A549 (cell line): ENCODE results near the gene RBM17. TPM values are rescaled to one million over a fixed set of nuclear protein-coding genes. Genes with fewer than 3 reads are reported as not detected.

ENCODE experiments used
- ATAC-seq, 2 experiments: fragments of 200-7000 bp in 1 of 2; fragments of >200 bp in 1 of 2; cut with Nextera tagmentation in 1 of 2; cut with Tn5 transposase in 1 of 2; 3 replicates each; pipeline versions ENCODE4 v1.8.0 to v1.9.1; 2018 to 2020; ENCODE audit warnings: mild to moderate bottlenecking in 1 of 2, moderate library complexity in 1 of 2
- CTCF ChIA-PET: fragments of 300-600 bp; sonication (Branson Sonifier 250); formaldehyde crosslinking; extraction: SDS; loops from one replicate; lab custom pipeline; 2021; ENCODE audit warnings: antibody characterized with exemption, inconsistent platforms; lab: Yijun Ruan, JAX
- POLR2A ChIA-PET: fragments of 350-600 bp; formaldehyde crosslinking; extraction: SDS; loops from one replicate; lab custom pipeline; 2021; ENCODE audit warnings: antibody characterized with exemption, inconsistent platforms; lab: Yijun Ruan, JAX
- DNase-seq, 2 experiments: peaks; one replicate each; pipeline versions ENCODE4 v3.0.0 to v3.0.0-alpha.2; 2011 to 2016; ENCODE audit warnings: low read depth in 1 of 2, low spot score in 1 of 2
- FAIRE-seq: peaks from 2 replicates; lab custom pipeline; 2011; peaks lifted over from hg19 to GRCh38; lab: Jason Lieb, UNC
- H3K27ac ChIP-seq, 2 experiments: fragments of >200 bp; sonication (Bioruptor Twin); formaldehyde crosslinking; 3 replicates each; pipeline ENCODE4 v1.5.1; 2016 to 2017
- H3K4me1 ChIP-seq: fragments of >200 bp; sonication (Bioruptor Twin); formaldehyde crosslinking; 3 replicates; pipeline ENCODE4 v1.6.1; 2016
- H3K4me2 ChIP-seq: fragments of >200 bp; sonication (Bioruptor Twin); formaldehyde crosslinking; 3 replicates; pipeline ENCODE4 v1.6.1; 2016
- H3K4me3 ChIP-seq: fragments of >200 bp; sonication (Bioruptor Twin); formaldehyde crosslinking; 3 replicates; pipeline ENCODE4 v1.5.1; 2016
- H3K9me3 ChIP-seq: fragments of >200 bp; sonication (Bioruptor Twin); formaldehyde crosslinking; 3 replicates; pipeline ENCODE4 v1.6.1; 2016
- CHD4 ChIP-seq: fragments of 200-600 bp; sonication (generic); IDR thresholded peaks from 2 replicates; pipeline ENCODE4 v1.6.1; 2016; ENCODE audit warnings: antibody characterized with exemption, mild to moderate bottlenecking, borderline replicate concordance
- EHF ChIP-seq: fragments of 250-450 bp; sonication (Bioruptor Pico); IDR thresholded peaks from 2 replicates; pipeline ENCODE4 v1.5.0; 2020; ENCODE audit warnings: mild to moderate bottlenecking
- EP300 ChIP-seq, 2 experiments: fragments of >200 bp; sonication (Bioruptor Twin); formaldehyde crosslinking; IDR thresholded peaks; 2 replicates in 1 of 2; 3 replicates in 1 of 2; pipeline ENCODE4 v1.6.1; 2016 to 2017
- ESRRA ChIP-seq: fragments of 150-350 bp; IDR thresholded peaks from 2 replicates; pipeline ENCODE4 v1.6.1; 2014; ENCODE audit warnings: mild to moderate bottlenecking, low read length, borderline replicate concordance
- FOSB ChIP-seq: fragments of 250-450 bp; sonication (Bioruptor Pico); IDR thresholded peaks from 2 replicates; pipeline ENCODE4 v1.5.0; 2020; ENCODE audit warnings: mild to moderate bottlenecking, moderate library complexity
- FOSL2 ChIP-seq, 2 experiments: fragments of 450-650 bp in 1 of 2; fragments of >200 bp in 1 of 2; sonication (Bioruptor Twin) in 1 of 2; formaldehyde crosslinking; IDR thresholded peaks; 2 replicates each; pipeline versions ENCODE4 v1.5.0 to v1.6.1; 2016 to 2020; ENCODE audit warnings: mild to moderate bottlenecking in 1 of 2, moderate library complexity in 1 of 2
- FOXS1 ChIP-seq: fragments of 250-450 bp; sonication (Bioruptor Pico); IDR thresholded peaks from 2 replicates; pipeline ENCODE4 v1.5.0; 2020; ENCODE audit warnings: mild to moderate bottlenecking, moderate library complexity
- GATA3 ChIP-seq: IDR thresholded peaks from 2 replicates; pipeline ENCODE4 v1.6.1; 2012; ENCODE audit warnings: borderline replicate concordance
- HEYL ChIP-seq: fragments of 250-450 bp; sonication (Bioruptor Pico); IDR thresholded peaks from 2 replicates; pipeline ENCODE4 v1.8.0; 2021; ENCODE audit warnings: mild to moderate bottlenecking, moderate library complexity
- HOXA7 ChIP-seq: fragments of 250-450 bp; sonication (Bioruptor Pico); IDR thresholded peaks from 2 replicates; pipeline ENCODE4 v1.5.0; 2020; ENCODE audit warnings: mild to moderate bottlenecking, moderate library complexity
- HOXB13 ChIP-seq: fragments of 250-450 bp; sonication (Bioruptor Pico); IDR thresholded peaks from 2 replicates; pipeline ENCODE4 v1.5.0; 2020; ENCODE audit warnings: low read depth, mild to moderate bottlenecking, moderate library complexity
- HOXB5 ChIP-seq: fragments of 250-450 bp; sonication (Bioruptor Pico); IDR thresholded peaks from 2 replicates; pipeline ENCODE4 v1.5.0; 2020; ENCODE audit warnings: mild to moderate bottlenecking, moderate library complexity
- JUNB ChIP-seq: fragments of >200 bp; sonication (Bioruptor Twin); formaldehyde crosslinking; IDR thresholded peaks from 2 replicates; pipeline ENCODE4 v1.6.1; 2016
- MAFK ChIP-seq: fragments of 450-650 bp; IDR thresholded peaks from 2 replicates; pipeline ENCODE4 v1.6.1; 2014; ENCODE audit not compliant: partially characterized antibody
- MYC ChIP-seq: IDR thresholded peaks from 2 replicates; pipeline ENCODE4 v1.6.1; 2012; ENCODE audit warnings: mild to moderate bottlenecking, inconsistent platforms, low read length, improper control_type of control experiment, borderline replicate concordance
- NFE2L2 ChIP-seq: fragments of 150-350 bp; conservative IDR thresholded peaks from 2 replicates; pipeline ENCODE4 v1.6.1; 2014; ENCODE audit warnings: low read length
- NR3C1 ChIP-seq: fragments of >200 bp; sonication (Bioruptor Twin); formaldehyde crosslinking; IDR thresholded peaks from 3 replicates; pipeline ENCODE4 v1.6.1; 2017
- POLR2A ChIP-seq: IDR thresholded peaks from 2 replicates; pipeline ENCODE4 v1.6.1; 2012; ENCODE audit warnings: mild to moderate bottlenecking, low read length
- POLR2AphosphoS2 ChIP-seq: conservative IDR thresholded peaks from 2 replicates; pipeline ENCODE4 v1.6.1; 2012; ENCODE audit warnings: low read length, improper control_type of control experiment, inconsistent platforms
- RARB ChIP-seq: fragments of 250-450 bp; sonication (Bioruptor Pico); IDR thresholded peaks from 2 replicates; pipeline ENCODE4 v1.8.0; 2021; ENCODE audit warnings: mild to moderate bottlenecking, moderate library complexity
- RCOR1 ChIP-seq: fragments of 150-350 bp; IDR thresholded peaks from 2 replicates; pipeline ENCODE4 v1.6.1; 2014; ENCODE audit warnings: antibody characterized with exemption, low read length, low read depth
- RFX5 ChIP-seq: fragments of 450-650 bp; IDR thresholded peaks from 2 replicates; pipeline ENCODE4 v1.7.1; 2014; ENCODE audit warnings: antibody characterized with exemption, mild to moderate bottlenecking, moderate library complexity
- RNF2 ChIP-seq: fragments of 200-600 bp; sonication (generic); IDR thresholded peaks from 2 replicates; pipeline ENCODE4 v1.6.1; 2016; ENCODE audit warnings: low read depth, mild to moderate bottlenecking, antibody characterized with exemption, moderate library complexity, borderline replicate concordance
- SMC3 ChIP-seq: fragments of >200 bp; sonication (Bioruptor Twin); formaldehyde crosslinking; IDR thresholded peaks from 3 replicates; pipeline ENCODE4 v1.6.1; 2018; ENCODE audit warnings: inconsistent platforms
- TP53 ChIP-seq: fragments of 250-450 bp; sonication (Bioruptor Pico); IDR thresholded peaks from 2 replicates; pipeline ENCODE4 v1.5.0; 2021; ENCODE audit warnings: mild to moderate bottlenecking, moderate library complexity
- ZC3H11A ChIP-seq: fragments of 450-650 bp; IDR thresholded peaks from 2 replicates; pipeline ENCODE4 v1.6.1; 2014; ENCODE audit warnings: antibody characterized with exemption, mild to moderate bottlenecking
- ZFP36 ChIP-seq: fragments of 450-650 bp; IDR thresholded peaks from 2 replicates; pipeline ENCODE4 v1.6.1; 2014; ENCODE audit warnings: borderline replicate concordance; ENCODE audit not compliant: partially characterized antibody
- WGBS: methylation state at CpG from one replicate; pipeline ENCODE4 v1.1.6; 2017; ENCODE audit errors: missing lambda C conversion rate; 5-methylcytosine and 5-hydroxymethylcytosine counted together
- polyA plus RNA-seq, 4 experiments: library from polyadenylated mRNA; depleted of rRNA in 3 of 4; stranded (reverse); fragments of >200 nt; fragmentation: RNase III in 1 of 4; extraction: RNeasy Plus Mini Kit Qiagen cat#74134 plus additional on column Dnase treatment in 1 of 4; gene quantifications; 2 replicates in 3 of 4; 3 replicates in 1 of 4; pipeline ENCODE4 v1.2.3, GENCODE V29; 2011 to 2017
- TF ChIP-seq, protein P1 (sequence below): fragments of 150-350 bp; IDR thresholded peaks from 2 replicates; pipeline ENCODE4 v1.6.1; 2014; ENCODE audit warnings: low read depth, mild to moderate bottlenecking, low read length
- TF ChIP-seq, protein P2 (sequence below): IDR thresholded peaks from 2 replicates; pipeline ENCODE4 v1.6.1; 2012
- TF ChIP-seq, protein P3 (sequence below): fragments of >200 bp; sonication (Bioruptor Twin); formaldehyde crosslinking; IDR thresholded peaks from 2 replicates; pipeline ENCODE4 v1.6.1; 2016

Gene RBM17
- polyA plus RNA-seq, 2 of the 4 experiments (the other 2 are of a cell fraction) = 75.2 to 121 TPM

- H3K27ac ChIP-seq = peak overlapping the region in 1 of 2 experiments; percentile 36; a peak in 1 of 6 replicates
- H3K4me1 ChIP-seq = peaks cover 28% of the 10 kb centered on the region; the same call in 2 of the 3 replicates
- TF ChIP-seq, protein P1, sequence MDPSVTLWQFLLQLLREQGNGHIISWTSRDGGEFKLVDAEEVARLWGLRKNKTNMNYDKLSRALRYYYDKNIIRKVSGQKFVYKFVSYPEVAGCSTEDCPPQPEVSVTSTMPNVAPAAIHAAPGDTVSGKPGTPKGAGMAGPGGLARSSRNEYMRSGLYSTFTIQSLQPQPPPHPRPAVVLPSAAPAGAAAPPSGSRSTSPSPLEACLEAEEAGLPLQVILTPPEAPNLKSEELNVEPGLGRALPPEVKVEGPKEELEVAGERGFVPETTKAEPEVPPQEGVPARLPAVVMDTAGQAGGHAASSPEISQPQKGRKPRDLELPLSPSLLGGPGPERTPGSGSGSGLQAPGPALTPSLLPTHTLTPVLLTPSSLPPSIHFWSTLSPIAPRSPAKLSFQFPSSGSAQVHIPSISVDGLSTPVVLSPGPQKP = no peak
- TF ChIP-seq POLR2AphosphoS2 (no peak), JUNB (no peak), ESRRA (no peak), FOSL2 (IDR thresholded peaks at IDR 0.05) (no peak), FOSL2 (CRISPR knock-in tag; IDR thresholded peaks at IDR 0.05) (no peak), HOXA7 (CRISPR knock-in tag) (no peak), POLR2A (no peak), EP300 (IDR thresholded peaks at IDR 0.05) (no peak), EHF (CRISPR knock-in tag) (no peak), RNF2 (no peak), MAFK (no peak), MYC (no peak), HOXB13 (CRISPR knock-in tag) (no peak), RARB (no peak), SMC3 (no peak), TP53 (no peak), HEYL (CRISPR knock-in tag) (no peak), ZFP36 (no peak)
- TF ChIP-seq, protein P2, sequence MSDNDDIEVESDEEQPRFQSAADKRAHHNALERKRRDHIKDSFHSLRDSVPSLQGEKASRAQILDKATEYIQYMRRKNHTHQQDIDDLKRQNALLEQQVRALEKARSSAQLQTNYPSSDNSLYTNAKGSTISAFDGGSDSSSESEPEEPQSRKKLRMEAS = no peak
- ChIA-PET POLR2A (no interaction called here), CTCF (interaction anchor here (0.5 to 8.4 kb wide), 9 partner anchors 33 to 302 kb away, joined by 3 to 65 read pairs (median 5); partner anchors contain the start of gene PFKFB3)
- H3K4me2 ChIP-seq = no peak overlapping the region
- FAIRE-seq (no peak), DNase-seq (no peak), ATAC-seq (no peak)
- 67% methylated on average over 7 of the region's 7 CpGs for WGBS
- no peaks in the 10 kb centered on the region for H3K9me3 ChIP-seq
- H3K4me3 ChIP-seq = no peak overlapping the region
Observed at GRCh38 chr10:6109444-6109775, 20.6 kb downstream of the RBM17 start.

- Histone ChIP-seq H3K4me1 (peaks cover 35% of the 10 kb centered on the region; the same call in 2 of the 3 replicates), H3K4me3 (no peak overlapping the region), H3K9me3 (no peaks in the 10 kb centered on the region), H3K4me2 (no peak overlapping the region), H3K27ac (peak overlapping the region in 1 of 2 experiments; percentile 44; a peak in 3 of 6 replicates)
- POLR2A ChIA-PET = interaction anchor here (1.1 kb wide), 1 partner anchor 292 kb away, joined by 4 read pairs; no protein-coding TSS in a partner anchor
- FAIRE-seq (no peak), ATAC-seq (no peak), DNase-seq (no peak)
- 66% methylated on average over 5 of the region's 5 CpGs for WGBS
- TF ChIP-seq RFX5 (no peak), HOXB5 (no peak), POLR2A (no peak), HEYL (CRISPR knock-in tag) (no peak), FOSB (no peak), ZC3H11A (no peak), CHD4 (no peak), RCOR1 (no peak), FOXS1 (no peak), NFE2L2 (no peak), NR3C1 (no peak), EHF (CRISPR knock-in tag) (no peak), GATA3 (no peak), POLR2AphosphoS2 (no peak)
- TF ChIP-seq, protein P2 = no peak
- TF ChIP-seq, protein P3, sequence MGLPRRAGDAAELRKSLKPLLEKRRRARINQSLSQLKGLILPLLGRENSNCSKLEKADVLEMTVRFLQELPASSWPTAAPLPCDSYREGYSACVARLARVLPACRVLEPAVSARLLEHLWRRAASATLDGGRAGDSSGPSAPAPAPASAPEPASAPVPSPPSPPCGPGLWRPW = no peak
- CTCF ChIA-PET = interaction anchor here (0.5 to 8.4 kb wide), 14 partner anchors 18 to 302 kb away, joined by 3 to 65 read pairs (median 4); partner anchors contain the start of gene PFKFB3
Observed at GRCh38 chr10:6110136-6110535, 21.3 kb downstream of the RBM17 start.
